Choroid plexus epithelial cell (primary cell): Measurements from ENCODE around the gene SEZ6L.

ENCODE experiments used
- DNase-seq: peaks from one replicate; pipeline ENCODE4 v3.0.0-alpha.2; 2010; ENCODE audit warnings: low read depth
- H3K4me3 ChIP-seq: 2 replicates; pipeline ENCODE4 v1.5.1; 2011; ENCODE audit warnings: low read depth, mild to moderate bottlenecking, control low read depth, low read length, moderate library complexity
- CTCF ChIP-seq: conservative IDR thresholded peaks from 2 replicates; pipeline ENCODE4 v1.5.1; 2011; ENCODE audit warnings: low read depth, mild to moderate bottlenecking, control low read depth, inconsistent platforms, low read length, moderate library complexity

The SEZ6L gene

DNA sequence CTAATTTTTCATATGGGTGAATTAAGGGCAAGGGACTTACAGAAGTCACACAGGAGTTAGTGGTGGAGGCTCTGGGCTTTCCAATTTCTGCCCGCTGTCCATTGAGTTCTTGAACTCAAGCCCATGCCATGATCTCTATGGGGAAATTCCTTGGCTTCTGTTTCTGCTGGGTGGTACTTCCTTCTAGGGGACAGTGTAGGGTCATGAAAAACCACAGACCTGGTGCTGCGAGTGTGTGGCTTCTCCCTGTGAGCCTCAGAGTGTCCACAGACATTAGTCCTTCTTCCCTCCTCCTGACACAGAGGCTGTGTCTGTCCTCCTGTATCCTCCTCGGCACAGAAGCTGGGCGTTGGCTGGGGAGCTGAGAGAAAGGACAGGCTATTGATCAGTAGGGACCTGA, 6.3 kb upstream of the SEZ6L start:
- no peak overlapping the region for H3K4me3 ChIP-seq
- no peak for DNase-seq
- no peak for TF ChIP-seq CTCF

- H3K4me3 ChIP-seq: no peak overlapping the region
- DNase-seq: no peak
- no peak for TF ChIP-seq CTCF
These were observed 5.1 kb upstream of the SEZ6L start for GRCh38 chr22:26164174-26164573.

GRCh38 chr22:26168330-26168851, 871 bp upstream of the SEZ6L start:
- DNase-seq: no peak
- TF ChIP-seq CTCF: no peak
- no peak overlapping the region for H3K4me3 ChIP-seq

DNA sequence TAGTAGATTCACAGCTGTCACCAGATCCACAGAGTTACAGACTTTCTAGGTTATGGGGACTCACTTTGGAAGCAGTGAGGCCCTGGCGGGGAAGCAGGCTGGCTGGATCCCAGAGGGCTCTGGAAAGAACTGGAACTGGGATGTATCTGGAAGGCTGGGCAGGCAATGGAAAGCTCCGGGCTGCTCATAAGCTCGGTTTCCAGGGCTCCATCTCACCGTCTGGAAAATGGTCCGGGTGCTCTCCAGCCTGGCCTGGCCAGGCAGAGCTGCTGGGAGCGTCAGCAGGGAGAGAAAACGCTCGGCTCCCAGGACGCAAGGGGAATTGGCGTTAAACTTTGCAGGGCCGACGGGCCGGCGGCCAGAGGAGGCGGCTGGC, 335 bp upstream of the SEZ6L start:
- no peak for TF ChIP-seq CTCF
- DNase-seq: no peak
- no peak overlapping the region for H3K4me3 ChIP-seq

- no peak for DNase-seq
- no peak for TF ChIP-seq CTCF
- no peak overlapping the region for H3K4me3 ChIP-seq
These were observed 840 bp downstream of the SEZ6L start for GRCh38 chr22:26170112-26170492.

DNA sequence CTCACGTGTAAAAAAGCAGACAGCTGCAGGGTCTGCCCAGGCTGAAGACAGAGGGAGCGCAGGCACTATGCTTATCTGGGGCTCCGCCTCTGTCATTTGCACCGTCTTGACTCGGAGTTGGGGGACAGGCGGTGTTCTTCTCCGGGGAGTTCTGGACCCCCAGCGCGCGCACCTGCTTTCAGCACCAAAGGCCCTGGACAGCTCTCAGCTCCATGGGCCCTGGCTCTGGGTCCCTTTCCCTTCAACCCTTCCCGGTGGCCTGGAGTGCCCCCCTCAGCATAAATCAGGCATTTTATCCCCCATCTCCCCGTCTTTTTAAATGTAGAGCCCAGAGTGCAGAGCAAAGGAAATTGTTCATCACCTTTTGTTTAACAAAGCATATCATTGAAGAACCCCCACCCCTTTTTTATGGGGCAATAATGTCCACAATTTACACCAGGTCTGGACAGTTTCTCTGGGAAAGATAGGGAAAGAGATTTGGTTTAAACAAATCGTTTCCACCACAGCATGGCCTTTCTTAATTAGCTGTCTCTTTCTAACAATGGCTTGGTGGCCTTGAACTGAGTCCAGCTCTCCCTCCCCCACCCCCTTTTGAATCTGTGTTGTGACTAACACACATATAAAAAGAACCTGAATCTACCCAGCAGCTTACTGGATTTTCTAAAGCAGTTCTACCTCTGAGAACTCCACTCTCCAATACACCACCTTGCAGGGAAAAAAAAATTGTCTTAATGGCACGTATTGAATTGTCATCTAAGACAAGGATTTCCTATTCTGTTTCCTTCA, 1.7 kb downstream of the SEZ6L start:
- H3K4me3 ChIP-seq: no peak overlapping the region
- no peak for DNase-seq
- no peak for TF ChIP-seq CTCF
